Peyer's patch (tissue), 4 donors: Measurements from ENCODE around the gene UBA3. TPM values are rescaled to one million over a fixed set of nuclear protein-coding genes. Genes with fewer than 3 reads are reported as not detected.
A peak's percentile ranks its signal among the peaks of the same experiment; 100 is the strongest.

Experiments
- DNase-seq, 3 donors: peaks; one replicate each; pipeline ENCODE4 v3.0.0-alpha.2; 2017 to 2019
- H3K27ac ChIP-seq, 4 donors: fragments of 200-600 bp; sonication (generic); one replicate each; pipeline ENCODE4 v1.5.1; 2016 to 2019
- H3K27me3 ChIP-seq, 2 donors: fragments of 200-600 bp; sonication (generic); one replicate each; pipeline ENCODE4 v1.5.1; 2019
- H3K36me3 ChIP-seq, 3 donors: fragments of 200-600 bp; sonication (generic); one replicate each; pipeline ENCODE4 v1.5.1; 2016 to 2019
- H3K4me1 ChIP-seq, 4 donors: fragments of 200-600 bp; sonication (generic); one replicate each; pipeline ENCODE4 v1.5.1; 2016 to 2019
- H3K4me3 ChIP-seq, 4 donors: fragments of 200-600 bp; sonication (generic); 1 replicate in 3 of 4; 2 replicates in 1 of 4; pipeline ENCODE4 v1.5.1; 2016 to 2019; ENCODE audit warnings: mild to moderate bottlenecking in 1 of 4
- H3K9me3 ChIP-seq, 4 donors: fragments of 200-600 bp; sonication (generic); one replicate each; pipeline ENCODE4 v1.5.1; 2016 to 2019; ENCODE audit warnings: mild to moderate bottlenecking in 1 of 4
- CTCF ChIP-seq, 6 experiments: fragments of 450-650 bp in 4 of 6; fragments of 200-600 bp in 2 of 6; sonication (generic) in 1 of 6; IDR thresholded peaks; one replicate each; pipeline ENCODE4 v1.5.1; 2017 to 2019; ENCODE audit warnings: antibody characterized with exemption in 6 of 6, mild to moderate bottlenecking in 3 of 6, moderate library complexity in 1 of 6
- POLR2A ChIP-seq, 2 donors: fragments of 450-650 bp; IDR thresholded peaks; one replicate each; pipeline ENCODE4 v1.5.1; 2017; ENCODE audit warnings: antibody characterized with exemption in 2 of 2, mild to moderate bottlenecking in 2 of 2, moderate library complexity in 2 of 2
- total RNA-seq, 4 donors: library from RNA; depleted of rRNA; stranded (reverse); fragments of >200 nt; gene quantifications; one replicate each; pipeline ENCODE4 v1.1.0, GENCODE V29; 2016

The UBA3 gene
- total RNA-seq, 4 donors from 2014 or later = 28.9 to 64.5 (median 59.8) TPM

GRCh38 chr3:69014022-69014580 is 66.1 kb downstream of the UBA3 start:
- DNase-seq = no peak
- TF ChIP-seq POLR2A (IDR thresholded peaks at IDR 0.05) (no peak), CTCF (IDR thresholded peaks at IDR 0.05) (no peak)
- peak overlapping the region; percentile 73 to 98 (median 92) for H3K4me3 ChIP-seq
- peaks cover 0 to 18% (median 0%) of the 10 kb centered on the region in 3 donors for H3K36me3 ChIP-seq
- H3K9me3 ChIP-seq = no peaks in the 10 kb centered on the region
- H3K27me3 ChIP-seq = no peaks in the 10 kb centered on the region
- H3K27ac ChIP-seq = peak overlapping the region; percentile 90 to 96 (median 95)
- H3K4me1 ChIP-seq = peaks cover 0 to 11% (median 0%) of the 10 kb centered on the region in 4 donors

GRCh38 chr3:69013253-69014021 is 66.7 kb downstream of the UBA3 start, which contains the start of gene EOGT:
Gene EOGT, minus strand, starts transcription at chr3:69013684. Its CDS starts 3,838 bp downstream, at chr3:69009846.
- Histone ChIP-seq H3K4me1 (peaks cover 0 to 11% (median 0%) of the 10 kb centered on the region in 4 donors), H3K4me3 (peak within 1 kb of the TSS; percentile 73 to 98 (median 92)), H3K36me3 (peaks cover 0 to 19% (median 0%) of the 10 kb centered on the region in 3 donors), H3K27ac (peak within 1 kb of the TSS; percentile 90 to 96 (median 95)), H3K9me3 (no peaks in the 10 kb centered on the region), H3K27me3 (no peaks in the 10 kb centered on the region)
- TF ChIP-seq CTCF (IDR thresholded peaks at IDR 0.05) = peak; percentile 29 to 72 (median 64)
- TF ChIP-seq POLR2A (IDR thresholded peaks at IDR 0.05) = peak; percentile 47 to 56
- DNase-seq = peak; percentile 83 to 95 (median 93)

GRCh38 chr3:69012800-69013252 is 67.3 kb downstream of the UBA3 start:
- peak overlapping the region; percentile 73 to 98 (median 92) for H3K4me3 ChIP-seq
- H3K27me3 ChIP-seq = no peaks in the 10 kb centered on the region
- H3K36me3 ChIP-seq = peaks cover 0 to 19% (median 0%) of the 10 kb centered on the region in 3 donors
- DNase-seq = peak in 2 of 3 donors; percentile 36 to 70
- peak overlapping the region; percentile 90 to 96 (median 95) for H3K27ac ChIP-seq
- peaks cover 0 to 11% (median 0%) of the 10 kb centered on the region in 4 donors for H3K4me1 ChIP-seq
- H3K9me3 ChIP-seq = no peaks in the 10 kb centered on the region
- TF ChIP-seq POLR2A (IDR thresholded peaks at IDR 0.05) (no peak), CTCF (IDR thresholded peaks at IDR 0.05) (peak in 3 of 6 experiments; percentile 6 to 25 (median 12))

GRCh38 chr3:69012100-69012799 is 67.9 kb downstream of the UBA3 start:
- Histone ChIP-seq H3K4me1 (peaks cover 0 to 11% (median 0%) of the 10 kb centered on the region in 4 donors), H3K27ac (peak overlapping the region; percentile 90 to 96 (median 95)), H3K4me3 (peak overlapping the region; percentile 73 to 98 (median 92)), H3K9me3 (no peaks in the 10 kb centered on the region), H3K36me3 (peaks cover 0 to 21% (median 0%) of the 10 kb centered on the region in 3 donors), H3K27me3 (no peaks in the 10 kb centered on the region)
- DNase-seq = no peak
- TF ChIP-seq CTCF (IDR thresholded peaks at IDR 0.05) = no peak
- no peak for TF ChIP-seq POLR2A (IDR thresholded peaks at IDR 0.05)

GRCh38 chr3:69011096-69011730 is 69.0 kb downstream of the UBA3 start:
- Histone ChIP-seq H3K9me3 (no peaks in the 10 kb centered on the region), H3K4me3 (no peak overlapping the region), H3K27me3 (no peaks in the 10 kb centered on the region), H3K4me1 (peaks cover 0 to 11% (median 0%) of the 10 kb centered on the region in 4 donors), H3K27ac (no peak overlapping the region), H3K36me3 (peaks cover 0 to 32% (median 0%) of the 10 kb centered on the region in 3 donors)
- TF ChIP-seq POLR2A (IDR thresholded peaks at IDR 0.05) (no peak), CTCF (IDR thresholded peaks at IDR 0.05) (no peak)
- DNase-seq = no peak
